ENCODE results near the gene MTMR11. TPM values are rescaled to one million over a fixed set of nuclear protein-coding genes. Genes with fewer than 3 reads are reported as not detected.
A peak's percentile ranks its signal among the peaks of the same experiment; 100 is the strongest.

The MTMR11 gene
- total and polyA plus RNA-seq, 2 of the 8 experiments (the other 6 are each of a cell fraction or from before 2014, with no cell fraction given), result 3.7 to 4.8 TPM

DNA sequence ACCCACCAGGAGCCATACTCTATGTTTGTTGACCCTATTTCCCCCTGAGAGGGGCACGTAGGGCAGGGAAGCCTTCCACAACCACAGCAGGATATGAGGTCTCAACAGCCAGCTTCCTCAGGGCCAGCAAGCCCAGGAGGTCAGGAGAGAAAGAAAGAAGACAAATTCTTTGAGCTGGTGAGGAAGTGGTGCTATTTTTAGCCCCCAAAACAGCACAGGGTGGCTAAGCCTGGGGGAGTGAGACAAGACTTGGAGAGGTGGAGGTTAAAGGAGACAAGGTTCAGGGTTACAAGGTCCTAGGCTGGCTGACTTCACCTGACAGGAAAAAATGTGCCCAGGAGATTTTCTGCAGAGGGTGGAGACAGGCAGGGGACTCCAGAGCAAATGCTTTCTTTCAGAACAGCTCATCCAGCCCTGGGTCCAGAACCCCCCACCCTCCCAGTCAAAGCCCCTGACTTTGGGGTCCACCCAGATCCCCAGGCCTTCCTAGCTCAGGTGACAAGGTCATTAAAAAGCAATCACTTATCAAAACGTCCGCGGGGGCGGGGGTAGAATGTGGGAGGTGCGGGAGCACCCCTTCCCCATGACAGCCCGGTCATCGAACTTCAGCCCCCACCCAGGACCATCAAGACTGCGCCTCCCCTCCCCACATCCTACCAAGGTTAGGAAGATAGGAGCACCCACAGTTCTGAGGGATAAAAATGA, 20.3 kb downstream of the MTMR11 start:
- Histone ChIP-seq H3K4me3 (ENCODE audit: extremely low read depth in 1 of 4, insufficient read depth in 2 of 4, low read depth in 3 of 4, low read length in 4 of 4) (peak overlapping the region; percentile 85 to 99 (median 92)), H3K79me1 (ENCODE audit: low read depth, low read length) (peaks cover 15% of the 10 kb centered on the region), H3K9ac (replicated peaks in 1 of 4; ENCODE audit: extremely low read depth in 1 of 4, low read depth in 3 of 4, low read length in 3 of 4) (peak overlapping the region in 1 of 4 experiments; percentile 57; a peak in 2 of 7 replicates), H3K9me3 (ENCODE audit: insufficient read depth in 2 of 2, low read depth in 1 of 2, low read length in 1 of 2) (no peaks in the 10 kb centered on the region), H4K8ac (ENCODE audit: extremely low read depth, insufficient read depth, low read length) (no peak overlapping the region), H3K36me3 (ENCODE audit: control insufficient read depth in 2 of 4, insufficient read depth in 4 of 4, low read length in 3 of 4) (peaks cover 1 to 16% (median 4%) of the 10 kb centered on the region in 4 experiments; a peak in 5 of 8 replicates), H2BK15ac (ENCODE audit: low read length) (no peak overlapping the region), H3K4me2 (ENCODE audit: insufficient read depth in 1 of 2, low read depth in 2 of 2, low read length in 2 of 2) (peak overlapping the region; percentile 94 to 98), H2BK5ac (ENCODE audit: low read depth, low read length) (peak overlapping the region; percentile 52; the same call in 1 of the 2 replicates), H3K27ac (ENCODE audit: low read depth, low read length) (no peak overlapping the region), H3K18ac (ENCODE audit: extremely low read depth, low read length) (no peak overlapping the region; the same call in 1 of the 2 replicates), H3K23ac (ENCODE audit: insufficient read length) (no peak overlapping the region), H3K79me2 (ENCODE audit: control insufficient read depth in 1 of 2, insufficient read depth in 2 of 2, low read length in 2 of 2) (peaks cover 0 to 12% of the 10 kb centered on the region in 2 experiments; a peak in 2 of 4 replicates), H2BK12ac (ENCODE audit: low read depth, low read length) (peak overlapping the region; percentile 60; the same call in 1 of the 2 replicates), H4K5ac (ENCODE audit: insufficient read length, low read depth, low read length) (no peak overlapping the region), H2AFZ (ENCODE audit: low read length) (no peak overlapping the region), H3K27me3 (replicated peaks in 1 of 4; ENCODE audit: control insufficient read depth in 3 of 4, extremely low read depth in 1 of 4, insufficient read depth in 3 of 4, low read length in 3 of 4) (no peaks in the 10 kb centered on the region), H3K14ac (ENCODE audit: insufficient read length) (no peak overlapping the region), H2BK20ac (ENCODE audit: low read length) (0 out of 2 replicates have a peak overlapping the region, but pooled peaks have one; percentile 21), H4K91ac (replicated peaks; ENCODE audit: insufficient read length, low read length) (no peak overlapping the region), H3K4me1 (replicated peaks in 1 of 4; ENCODE audit: control insufficient read depth in 3 of 4, insufficient read depth in 4 of 4, low read length in 3 of 4) (peaks cover 4 to 19% (median 11%) of the 10 kb centered on the region in 4 experiments), H4K20me1 (replicated peaks in 1 of 2; ENCODE audit: control insufficient read depth in 1 of 2, insufficient read depth in 2 of 2, low read length in 2 of 2) (peaks cover 0 to 2% of the 10 kb centered on the region in 2 experiments), H2BK120ac (replicated peaks; ENCODE audit: low read depth, low read length) (no peak overlapping the region), H2AK5ac (ENCODE audit: low read depth, low read length) (no peak overlapping the region), H3K4ac (replicated peaks; ENCODE audit: insufficient read length, low read depth, low read length) (peak overlapping the region; percentile 16), H3K56ac (replicated peaks; ENCODE audit: insufficient read length, low read depth, low read length) (no peak overlapping the region), H3K23me2 (ENCODE audit: low read depth, low read length) (peaks cover 10% of the 10 kb centered on the region; the same call in 1 of the 2 replicates)
- FAIRE-seq, result no peak
- no peak for DNase-seq (ENCODE audit: low read depth in 1 of 2, low spot score in 2 of 2)
- ChIA-PET POLR2A (ENCODE audit: partially characterized antibody) (interaction anchor here (0.7 to 3.8 kb wide), 9 partner anchors 9 to 29 kb away, joined by 4 to 30 read pairs (median 6); partner anchors contain the start of genes BOLA1 and MTMR11), CTCF (ENCODE audit: partially characterized antibody) (interaction anchor here (0.6 to 1.8 kb wide), 8 partner anchors 13 to 253 kb away, joined by 3 to 10 read pairs (median 4); partner anchors contain the start of gene MTMR11)
- TF ChIP-seq POLR2A (IDR thresholded peaks at IDR 0.05; ENCODE audit: control extremely low read depth in 1 of 2, low read depth in 2 of 2, low read length in 2 of 2) (no peak), POLR2AphosphoS5 (IDR thresholded peaks at IDR 0.05; ENCODE audit: low read depth, low read length) (no peak)
- 16% methylated on average over 8 of the region's 9 CpGs; no CpG with 5 or more reads in 1 of the 2 experiments for WGBS, 2 experiments (ENCODE audit: extremely low coverage in 1 of 2, insufficient coverage in 1 of 2, insufficient read length in 1 of 2, insufficient replicate concordance in 2 of 2, low coverage in 1 of 2, low lambda C conversion rate in 2 of 2, missing lambda C conversion rate in 1 of 2)

All from H1 (cell line).